GM12865 (cell line): ENCODE data around the gene KLHL1.

Experiments used
- DNase-seq: peaks from one replicate; pipeline ENCODE4 v3.0.0; 2010; ENCODE audit warnings: low read depth
- H3K4me3 ChIP-seq: 2 replicates; pipeline ENCODE4 v1.5.1; 2011; ENCODE audit warnings: mild to moderate bottlenecking, low read depth, low read length, control low read depth
- TF ChIP-seq, protein P1 (sequence below): IDR thresholded peaks from 2 replicates; pipeline ENCODE4 v1.5.1; 2011; ENCODE audit warnings: low read length, control low read depth, low read depth, inconsistent platforms; ENCODE audit not compliant: insufficient read depth; ENCODE audit errors: missing control alignments

The KLHL1 gene

DNA sequence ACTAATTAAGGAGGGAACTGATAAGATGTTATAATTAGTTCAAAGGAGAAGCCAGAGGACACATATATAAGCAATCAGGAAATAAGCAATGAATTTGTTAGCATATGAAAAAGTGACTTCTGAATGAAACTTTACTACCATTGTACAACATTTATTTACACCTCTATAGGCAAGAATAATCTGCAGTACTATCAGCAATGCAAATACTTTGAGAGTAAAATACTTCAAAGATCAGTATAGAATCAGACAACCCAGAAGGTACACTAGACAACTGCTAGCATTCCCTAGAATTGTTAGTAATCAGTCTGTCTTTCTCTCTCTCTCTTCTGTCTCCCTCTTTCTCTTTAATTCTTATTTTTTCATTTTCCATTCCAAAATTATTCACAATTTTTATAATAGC, 197.5 kb downstream of the KLHL1 start:
- TF ChIP-seq, protein P1, sequence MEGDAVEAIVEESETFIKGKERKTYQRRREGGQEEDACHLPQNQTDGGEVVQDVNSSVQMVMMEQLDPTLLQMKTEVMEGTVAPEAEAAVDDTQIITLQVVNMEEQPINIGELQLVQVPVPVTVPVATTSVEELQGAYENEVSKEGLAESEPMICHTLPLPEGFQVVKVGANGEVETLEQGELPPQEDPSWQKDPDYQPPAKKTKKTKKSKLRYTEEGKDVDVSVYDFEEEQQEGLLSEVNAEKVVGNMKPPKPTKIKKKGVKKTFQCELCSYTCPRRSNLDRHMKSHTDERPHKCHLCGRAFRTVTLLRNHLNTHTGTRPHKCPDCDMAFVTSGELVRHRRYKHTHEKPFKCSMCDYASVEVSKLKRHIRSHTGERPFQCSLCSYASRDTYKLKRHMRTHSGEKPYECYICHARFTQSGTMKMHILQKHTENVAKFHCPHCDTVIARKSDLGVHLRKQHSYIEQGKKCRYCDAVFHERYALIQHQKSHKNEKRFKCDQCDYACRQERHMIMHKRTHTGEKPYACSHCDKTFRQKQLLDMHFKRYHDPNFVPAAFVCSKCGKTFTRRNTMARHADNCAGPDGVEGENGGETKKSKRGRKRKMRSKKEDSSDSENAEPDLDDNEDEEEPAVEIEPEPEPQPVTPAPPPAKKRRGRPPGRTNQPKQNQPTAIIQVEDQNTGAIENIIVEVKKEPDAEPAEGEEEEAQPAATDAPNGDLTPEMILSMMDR = no peak
- no peak for DNase-seq

GRCh38 chr13:69904784-69905183, 203.5 kb downstream of the KLHL1 start:
- DNase-seq = no peak
- H3K4me3 ChIP-seq = no peak overlapping the region
- TF ChIP-seq, protein P1 = no peak

More for the DNA sequence above, 197.5 kb downstream of the KLHL1 start:
- H3K4me3 ChIP-seq = no peak overlapping the region

GRCh38 chr13:69903081-69903480, 205.2 kb downstream of the KLHL1 start:
- TF ChIP-seq, protein P1 = no peak
- no peak overlapping the region for H3K4me3 ChIP-seq
- DNase-seq = no peak

DNA sequence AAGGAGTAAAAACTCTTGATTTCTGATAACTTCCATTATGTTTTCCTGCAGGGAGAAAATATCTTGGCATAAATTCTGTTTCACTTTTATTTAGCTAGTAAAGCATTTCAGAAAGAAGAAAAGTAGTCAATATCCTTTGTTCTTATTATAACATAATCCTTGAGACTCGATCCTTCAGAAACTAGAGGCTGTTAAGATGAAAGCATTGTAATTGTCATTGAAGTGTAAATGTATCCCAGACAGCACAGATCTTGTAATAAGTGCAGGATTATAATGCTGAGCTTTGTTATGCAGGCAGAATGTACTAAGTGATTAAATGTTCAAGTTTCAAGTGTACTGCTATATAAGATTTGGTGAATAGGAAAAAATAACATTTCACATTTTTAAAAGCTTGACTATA, 225.8 kb downstream of the KLHL1 start:
- DNase-seq = no peak
- TF ChIP-seq, protein P1 = no peak
- no peak overlapping the region for H3K4me3 ChIP-seq

- no peak for DNase-seq
- H3K4me3 ChIP-seq = no peak overlapping the region
- TF ChIP-seq, protein P1 = no peak
These were observed 228.3 kb downstream of the KLHL1 start for GRCh38 chr13:69879936-69880335.

GRCh38 chr13:69872321-69873047, 235.8 kb downstream of the KLHL1 start:
- DNase-seq = no peak
- TF ChIP-seq, protein P1 = no peak

DNA sequence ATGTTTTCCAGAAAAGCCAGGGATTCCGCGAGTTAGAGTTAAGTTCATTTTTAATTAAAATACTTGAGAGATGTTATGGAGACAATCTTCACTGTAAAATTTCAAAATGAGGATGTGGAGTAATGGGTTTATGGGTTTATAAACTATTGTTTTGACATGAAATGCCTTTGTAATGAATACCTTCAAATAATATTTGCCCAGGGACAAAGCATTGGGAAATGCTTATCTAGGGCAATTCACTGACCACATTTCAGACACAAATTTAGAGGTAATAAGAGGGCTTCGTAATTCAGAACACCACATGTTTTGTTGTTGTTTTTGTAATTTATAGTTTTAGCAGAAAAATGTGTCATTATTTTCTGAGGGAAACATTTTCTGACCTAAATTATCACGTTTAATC, 241.7 kb downstream of the KLHL1 start:
- TF ChIP-seq, protein P1 = no peak
- no peak for DNase-seq
- no peak overlapping the region for H3K4me3 ChIP-seq

More at GRCh38 chr13:69872321-69873047, 235.8 kb downstream of the KLHL1 start:
- H3K4me3 ChIP-seq = no peak overlapping the region
